ENCODE data around the gene ARHGEF37.
"Not testable (repeated sequence)": the region's sequence is repeated elsewhere in the genome, so short reads cannot be mapped to it uniquely, and the experiment has no call there.

Gene ARHGEF37

DNA sequence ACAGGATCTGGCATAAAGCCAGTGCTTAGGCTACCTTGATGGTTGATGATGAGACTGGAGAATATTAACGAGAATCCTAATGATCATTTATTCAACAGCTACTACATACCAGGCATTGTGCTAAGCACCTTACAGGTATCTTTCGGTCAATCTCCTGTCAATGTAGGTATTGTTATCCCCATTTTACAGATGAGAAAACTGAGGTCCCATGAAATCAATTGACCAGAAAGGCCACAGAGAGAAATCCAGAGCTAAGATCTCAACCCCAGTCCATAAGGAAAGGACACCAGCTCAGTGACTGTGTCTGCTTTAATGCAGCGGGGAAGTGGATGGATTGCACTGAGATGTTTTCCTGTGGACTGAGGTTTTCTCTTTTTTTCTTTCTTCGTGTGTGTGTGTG lies 63.3 kb downstream of the ARHGEF37 start:
- Histone ChIP-seq H3K27me3 (ENCODE audit: control insufficient read depth in 1 of 2, insufficient read depth in 2 of 2, low read length in 2 of 2) (no peaks in the 10 kb centered on the region), H3K4me3 (ENCODE audit: low read depth in 1 of 2, low read length in 2 of 2) (no peak overlapping the region), H3K36me3 (ENCODE audit: control insufficient read depth in 1 of 2, insufficient read depth in 2 of 2, low read length in 2 of 2) (no peaks in the 10 kb centered on the region), H3K9me3 (ENCODE audit: control insufficient read depth in 1 of 2, low read length in 2 of 2) (no peaks in the 10 kb centered on the region), H3K4me1 (ENCODE audit: control insufficient read depth in 1 of 2, insufficient read depth in 2 of 2, low read length in 2 of 2) (peaks cover 18 to 22% of the 10 kb centered on the region in 2 donors), H3K9ac (ENCODE audit: low read depth in 1 of 2, low read length in 2 of 2) (no peak overlapping the region), H3K27ac (ENCODE audit: low read depth, low read length) (no peak overlapping the region)

DNA sequence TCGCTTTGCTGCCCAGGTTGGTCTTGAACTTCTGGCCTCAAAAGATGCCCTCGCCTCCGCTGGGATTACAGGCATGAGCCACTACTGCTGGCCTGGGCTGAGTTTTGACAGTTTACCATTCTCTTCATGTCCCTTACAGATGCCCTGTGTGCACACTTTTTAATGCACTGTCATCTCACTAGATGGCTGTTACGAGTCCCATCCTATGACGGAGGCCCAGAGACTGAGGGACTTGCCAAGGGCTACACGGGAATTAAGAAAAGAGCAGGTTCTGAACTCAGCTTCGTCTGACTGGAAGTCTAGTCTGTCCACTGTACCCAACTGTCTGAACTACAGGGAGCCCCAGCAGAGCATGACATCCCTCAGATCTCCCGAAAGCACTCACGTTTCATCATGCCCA lies 63.9 kb downstream of the ARHGEF37 start:
- no peak overlapping the region for H3K9ac ChIP-seq (ENCODE audit: low read depth in 1 of 2, low read length in 2 of 2)

DNA sequence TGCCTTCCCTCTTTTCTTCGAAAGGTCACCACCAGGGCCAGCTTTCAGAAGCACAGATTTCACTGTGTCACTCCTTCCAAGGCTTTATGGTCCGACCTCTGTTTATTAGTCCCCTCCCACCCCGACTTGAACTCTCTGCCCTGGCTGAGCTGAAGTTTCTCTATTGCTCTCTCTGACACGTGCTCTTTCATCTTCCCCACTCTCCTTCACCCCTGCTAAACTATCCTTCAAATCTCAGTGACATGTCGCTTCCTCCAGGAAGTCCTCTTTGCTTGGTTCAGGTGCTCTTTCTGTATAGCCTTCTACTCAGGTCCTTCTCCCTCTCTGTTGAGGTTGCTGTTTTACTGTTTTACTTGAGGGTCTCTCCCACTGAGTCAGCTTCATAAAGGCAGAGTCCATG lies 64.4 kb downstream of the ARHGEF37 start:
- no peak overlapping the region for H3K4me3 ChIP-seq (ENCODE audit: low read depth in 1 of 2, low read length in 2 of 2)
- no peak overlapping the region for H3K9ac ChIP-seq (ENCODE audit: low read depth in 1 of 2, low read length in 2 of 2)
- no peaks in the 10 kb centered on the region for H3K9me3 ChIP-seq (ENCODE audit: control insufficient read depth in 1 of 2, low read length in 2 of 2)
- no peak overlapping the region for H3K27ac ChIP-seq (ENCODE audit: low read depth, low read length)
- H3K36me3 ChIP-seq (ENCODE audit: control insufficient read depth in 1 of 2, insufficient read depth in 2 of 2, low read length in 2 of 2), result no peaks in the 10 kb centered on the region
- no peaks in the 10 kb centered on the region for H3K27me3 ChIP-seq (ENCODE audit: control insufficient read depth in 1 of 2, insufficient read depth in 2 of 2, low read length in 2 of 2)
- peaks cover 7 to 11% of the 10 kb centered on the region in 2 donors for H3K4me1 ChIP-seq (ENCODE audit: control insufficient read depth in 1 of 2, insufficient read depth in 2 of 2, low read length in 2 of 2)

More for the DNA sequence above, 63.9 kb downstream of the ARHGEF37 start:
- H3K9me3 ChIP-seq (ENCODE audit: control insufficient read depth in 1 of 2, low read length in 2 of 2), result no peaks in the 10 kb centered on the region
- H3K27ac ChIP-seq (ENCODE audit: low read depth, low read length), result no peak overlapping the region
- H3K4me1 ChIP-seq (ENCODE audit: control insufficient read depth in 1 of 2, insufficient read depth in 2 of 2, low read length in 2 of 2), result peaks cover 12 to 16% of the 10 kb centered on the region in 2 donors
- H3K36me3 ChIP-seq (ENCODE audit: control insufficient read depth in 1 of 2, insufficient read depth in 2 of 2, low read length in 2 of 2), result no peaks in the 10 kb centered on the region
- H3K4me3 ChIP-seq (ENCODE audit: low read depth in 1 of 2, low read length in 2 of 2), result no peak overlapping the region
- no peaks in the 10 kb centered on the region for H3K27me3 ChIP-seq (ENCODE audit: control insufficient read depth in 1 of 2, insufficient read depth in 2 of 2, low read length in 2 of 2)

DNA sequence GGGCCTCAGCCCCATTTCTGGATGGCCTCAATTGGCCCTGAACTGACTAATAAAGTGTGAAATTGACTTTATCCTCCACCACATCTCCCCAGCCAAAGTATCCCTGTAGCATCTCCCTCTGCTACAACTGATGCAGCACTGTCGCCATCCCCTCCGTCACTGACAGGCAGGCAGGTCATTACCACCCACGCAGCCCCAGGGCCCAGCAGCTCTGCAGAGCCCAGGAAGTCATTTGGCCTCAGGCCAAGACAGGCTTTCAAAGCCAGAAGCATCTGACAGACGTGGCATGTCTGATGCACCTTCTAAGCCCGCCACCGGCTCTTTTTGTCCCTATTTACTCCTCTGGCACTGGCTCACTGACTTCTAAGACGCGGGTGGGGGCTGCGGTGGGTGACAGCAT lies 65.3 kb downstream of the ARHGEF37 start:
- Histone ChIP-seq H3K36me3 (ENCODE audit: control insufficient read depth in 1 of 2, insufficient read depth in 2 of 2, low read length in 2 of 2) (no peaks in the 10 kb centered on the region), H3K9me3 (ENCODE audit: control insufficient read depth in 1 of 2, low read length in 2 of 2) (no peaks in the 10 kb centered on the region), H3K27me3 (ENCODE audit: control insufficient read depth in 1 of 2, insufficient read depth in 2 of 2, low read length in 2 of 2) (no peaks in the 10 kb centered on the region), H3K9ac (ENCODE audit: low read depth in 1 of 2, low read length in 2 of 2) (no peak overlapping the region), H3K4me3 (ENCODE audit: low read depth in 1 of 2, low read length in 2 of 2) (no peak overlapping the region), H3K4me1 (ENCODE audit: control insufficient read depth in 1 of 2, insufficient read depth in 2 of 2, low read length in 2 of 2) (peaks cover 5 to 7% of the 10 kb centered on the region in 2 donors), H3K27ac (ENCODE audit: low read depth, low read length) (no peak overlapping the region)

DNA sequence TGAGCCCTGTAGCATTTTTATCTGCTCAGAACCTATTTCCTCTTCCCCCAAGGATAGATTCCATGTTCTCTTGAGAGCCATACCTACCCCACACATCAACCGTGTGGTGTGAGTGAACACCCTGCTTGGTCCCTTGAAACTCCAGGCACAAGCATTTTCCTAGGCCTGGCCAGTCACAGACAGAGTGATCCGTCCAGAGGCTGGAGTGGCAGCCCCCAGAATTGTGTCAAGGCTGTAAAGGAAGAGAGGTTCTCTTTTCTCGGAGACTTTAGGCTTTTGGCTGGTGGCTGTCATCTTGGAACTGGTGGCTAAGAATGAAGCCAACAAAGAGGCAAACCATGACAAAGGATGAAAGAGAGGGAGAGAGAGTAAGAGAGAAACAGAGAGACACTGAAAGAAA lies 66.0 kb downstream of the ARHGEF37 start:
- Histone ChIP-seq H3K9ac (ENCODE audit: low read depth in 1 of 2, low read length in 2 of 2) (no peak overlapping the region), H3K27ac (ENCODE audit: low read depth, low read length) (no peak overlapping the region), H3K4me1 (ENCODE audit: control insufficient read depth in 1 of 2, insufficient read depth in 2 of 2, low read length in 2 of 2) (peaks cover 5 to 7% of the 10 kb centered on the region in 2 donors), H3K36me3 (ENCODE audit: control insufficient read depth in 1 of 2, insufficient read depth in 2 of 2, low read length in 2 of 2) (no peaks in the 10 kb centered on the region), H3K4me3 (ENCODE audit: low read depth in 1 of 2, low read length in 2 of 2) (no peak overlapping the region), H3K9me3 (ENCODE audit: control insufficient read depth in 1 of 2, low read length in 2 of 2) (no peaks in the 10 kb centered on the region), H3K27me3 (ENCODE audit: control insufficient read depth in 1 of 2, insufficient read depth in 2 of 2, low read length in 2 of 2) (no peaks in the 10 kb centered on the region)

DNA sequence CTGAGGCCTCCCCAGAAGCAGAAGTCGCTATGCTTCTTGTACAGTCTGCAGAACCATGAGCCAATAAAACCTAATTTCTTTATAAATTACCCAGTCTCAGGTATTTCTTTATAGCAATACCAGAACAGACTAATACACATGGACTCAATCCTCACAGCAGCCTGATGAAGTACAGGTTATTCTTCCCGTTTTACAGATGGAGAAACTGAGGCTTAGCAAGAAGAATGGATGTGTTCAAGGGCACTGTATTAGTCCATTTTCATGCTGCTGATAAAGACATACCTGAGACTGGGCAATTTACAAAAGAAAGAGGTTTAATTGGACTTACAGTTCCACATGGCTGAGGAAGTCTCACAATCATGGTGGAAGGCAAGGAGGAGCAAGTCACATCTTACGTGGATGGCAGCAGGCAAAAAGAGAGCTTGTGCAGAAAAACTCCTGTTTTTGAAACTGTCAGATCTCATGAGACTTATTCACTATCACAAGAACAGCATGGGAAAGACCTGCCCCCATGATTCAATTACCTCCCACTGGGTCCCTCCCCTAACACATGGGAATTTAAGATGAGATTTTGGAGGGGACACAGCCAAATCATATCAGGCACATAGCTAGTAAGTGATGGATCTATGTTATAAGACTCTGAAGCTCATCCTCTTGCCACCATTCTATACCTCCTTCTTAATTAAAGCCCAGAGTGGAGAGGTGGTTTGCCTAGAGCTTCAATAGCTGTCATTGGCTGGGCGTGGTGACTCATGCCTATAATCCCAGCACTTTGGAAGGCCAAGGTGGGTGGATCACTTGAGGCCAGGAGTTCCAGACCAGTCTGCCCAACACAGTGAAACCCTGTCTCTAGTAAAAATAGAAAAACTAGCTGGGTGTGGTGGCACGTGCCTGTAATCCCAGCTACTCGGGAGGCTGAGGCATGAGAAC lies 67.4 kb downstream of the ARHGEF37 start:
- H3K9me3 ChIP-seq (ENCODE audit: control insufficient read depth in 1 of 2, low read length in 2 of 2); H3K4me3 ChIP-seq (ENCODE audit: low read depth in 1 of 2, low read length in 2 of 2); H3K27me3 ChIP-seq (ENCODE audit: control insufficient read depth in 1 of 2, insufficient read depth in 2 of 2, low read length in 2 of 2); H3K9ac ChIP-seq (ENCODE audit: low read depth in 1 of 2, low read length in 2 of 2); H3K4me1 ChIP-seq (ENCODE audit: control insufficient read depth in 1 of 2, insufficient read depth in 2 of 2, low read length in 2 of 2); H3K27ac ChIP-seq (ENCODE audit: low read depth, low read length); H3K36me3 ChIP-seq (ENCODE audit: control insufficient read depth in 1 of 2, insufficient read depth in 2 of 2, low read length in 2 of 2): not testable (repeated sequence)

DNA sequence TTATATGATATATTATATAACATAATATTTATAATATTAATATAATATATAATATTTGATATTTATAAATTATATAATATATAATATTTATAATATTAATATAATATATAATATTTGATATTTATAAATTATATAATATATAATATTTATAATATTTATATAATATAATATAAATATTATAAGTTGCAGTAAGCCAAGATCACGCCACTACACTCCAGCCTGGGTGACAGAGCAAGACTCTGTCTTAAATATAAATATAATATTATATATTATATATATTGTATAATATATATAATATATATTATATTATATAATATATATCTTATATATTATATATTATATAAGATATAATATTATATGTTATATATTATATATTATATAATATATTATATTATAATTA lies 68.4 kb downstream of the ARHGEF37 start:
- H3K4me1 ChIP-seq (ENCODE audit: control insufficient read depth in 1 of 2, insufficient read depth in 2 of 2, low read length in 2 of 2); H3K4me3 ChIP-seq (ENCODE audit: low read depth in 1 of 2, low read length in 2 of 2); H3K36me3 ChIP-seq (ENCODE audit: control insufficient read depth in 1 of 2, insufficient read depth in 2 of 2, low read length in 2 of 2); H3K9me3 ChIP-seq (ENCODE audit: control insufficient read depth in 1 of 2, low read length in 2 of 2); H3K9ac ChIP-seq (ENCODE audit: low read depth in 1 of 2, low read length in 2 of 2); H3K27ac ChIP-seq (ENCODE audit: low read depth, low read length); H3K27me3 ChIP-seq (ENCODE audit: control insufficient read depth in 1 of 2, insufficient read depth in 2 of 2, low read length in 2 of 2): not testable (repeated sequence)

DNA sequence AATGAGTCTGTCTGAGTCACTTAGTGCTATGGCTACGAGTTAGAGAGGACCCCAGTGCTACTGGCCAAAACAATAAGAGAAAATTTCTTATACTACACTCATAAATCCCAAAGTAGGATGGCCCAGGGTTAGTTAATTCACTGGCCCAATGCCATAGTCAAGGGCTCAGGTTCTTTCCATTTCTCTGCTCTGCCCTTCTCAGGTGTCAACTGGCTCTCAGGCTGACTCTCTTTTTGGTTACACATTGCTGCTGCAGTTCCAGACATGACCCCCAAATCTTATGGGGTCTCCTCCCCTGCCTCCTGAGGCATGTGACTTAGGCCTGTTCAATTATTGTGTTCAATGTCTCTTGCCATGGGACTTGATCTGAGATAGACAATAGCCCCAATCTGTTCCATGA lies 70.4 kb downstream of the ARHGEF37 start:
- Histone ChIP-seq H3K9ac (ENCODE audit: low read depth in 1 of 2, low read length in 2 of 2) (no peak overlapping the region), H3K27ac (ENCODE audit: low read depth, low read length) (no peak overlapping the region), H3K27me3 (ENCODE audit: control insufficient read depth in 1 of 2, insufficient read depth in 2 of 2, low read length in 2 of 2) (no peaks in the 10 kb centered on the region), H3K36me3 (ENCODE audit: control insufficient read depth in 1 of 2, insufficient read depth in 2 of 2, low read length in 2 of 2) (no peaks in the 10 kb centered on the region), H3K9me3 (ENCODE audit: control insufficient read depth in 1 of 2, low read length in 2 of 2) (no peaks in the 10 kb centered on the region), H3K4me3 (ENCODE audit: low read depth in 1 of 2, low read length in 2 of 2) (no peak overlapping the region), H3K4me1 (ENCODE audit: control insufficient read depth in 1 of 2, insufficient read depth in 2 of 2, low read length in 2 of 2) (peaks cover 0 to 3% of the 10 kb centered on the region in 2 donors)

DNA sequence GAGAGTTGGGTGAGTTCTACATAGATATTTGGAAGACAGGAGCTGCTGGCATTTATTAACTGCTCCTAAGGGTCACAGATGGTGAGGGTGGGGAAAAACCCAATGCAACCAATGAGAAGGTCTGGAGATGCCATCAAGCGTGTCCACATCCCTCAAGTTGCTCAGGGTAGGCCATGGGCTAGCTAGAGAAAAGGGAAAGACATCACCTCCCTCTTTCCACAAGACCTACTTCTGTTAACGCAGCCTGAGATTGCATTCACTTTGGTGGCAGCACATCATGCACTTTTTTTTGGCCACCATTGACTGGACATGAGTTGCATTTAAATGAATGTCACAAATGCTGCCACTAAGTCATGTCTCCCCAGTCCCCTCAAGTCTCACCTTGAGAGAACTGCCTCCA lies 71.4 kb downstream of the ARHGEF37 start:
- H3K4me3 ChIP-seq (ENCODE audit: low read depth in 1 of 2, low read length in 2 of 2), result no peak overlapping the region

DNA sequence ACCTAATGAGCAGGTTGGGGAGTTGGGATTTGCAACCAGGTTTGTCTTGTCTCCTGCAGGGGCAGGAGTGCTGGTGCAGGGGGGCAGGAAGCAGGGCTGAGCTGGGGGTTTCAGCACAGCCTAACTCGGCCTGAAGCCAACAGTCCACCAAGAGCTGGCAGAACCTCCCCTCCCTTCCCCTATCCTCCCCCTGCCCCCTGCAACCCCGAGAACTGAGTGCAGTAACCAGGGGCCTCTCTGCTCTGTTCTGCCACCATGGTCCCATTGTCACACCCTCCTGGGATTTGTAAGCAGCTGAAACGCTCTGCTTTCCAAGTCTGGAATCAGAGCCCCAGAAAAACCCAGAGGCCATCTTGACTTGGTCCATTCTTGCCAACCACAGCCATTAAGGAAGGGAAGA lies 72.9 kb downstream of the ARHGEF37 start:
- no peaks in the 10 kb centered on the region for H3K36me3 ChIP-seq (ENCODE audit: control insufficient read depth in 1 of 2, insufficient read depth in 2 of 2, low read length in 2 of 2)
- no peak overlapping the region for H3K9ac ChIP-seq (ENCODE audit: low read depth in 1 of 2, low read length in 2 of 2)
- peaks cover 0 to 2% of the 10 kb centered on the region in 2 donors for H3K9me3 ChIP-seq (ENCODE audit: control insufficient read depth in 1 of 2, low read length in 2 of 2)
- H3K4me3 ChIP-seq (ENCODE audit: low read depth in 1 of 2, low read length in 2 of 2), result no peak overlapping the region
- H3K27ac ChIP-seq (ENCODE audit: low read depth, low read length), result no peak overlapping the region
- H3K27me3 ChIP-seq (ENCODE audit: control insufficient read depth in 1 of 2, insufficient read depth in 2 of 2, low read length in 2 of 2), result no peaks in the 10 kb centered on the region
- H3K4me1 ChIP-seq (ENCODE audit: control insufficient read depth in 1 of 2, insufficient read depth in 2 of 2, low read length in 2 of 2), result peaks cover 22% of the 10 kb centered on the region in 2 donors

More for the DNA sequence above, 71.4 kb downstream of the ARHGEF37 start:
- Histone ChIP-seq H3K9me3 (ENCODE audit: control insufficient read depth in 1 of 2, low read length in 2 of 2) (peaks cover 0 to 2% of the 10 kb centered on the region in 2 donors), H3K4me1 (ENCODE audit: control insufficient read depth in 1 of 2, insufficient read depth in 2 of 2, low read length in 2 of 2) (peaks cover 8 to 12% of the 10 kb centered on the region in 2 donors), H3K27ac (ENCODE audit: low read depth, low read length) (no peak overlapping the region), H3K27me3 (ENCODE audit: control insufficient read depth in 1 of 2, insufficient read depth in 2 of 2, low read length in 2 of 2) (no peaks in the 10 kb centered on the region), H3K36me3 (ENCODE audit: control insufficient read depth in 1 of 2, insufficient read depth in 2 of 2, low read length in 2 of 2) (no peaks in the 10 kb centered on the region), H3K9ac (ENCODE audit: low read depth in 1 of 2, low read length in 2 of 2) (no peak overlapping the region)
